ENCODE results near the gene C4A. TPM values are rescaled to one million over a fixed set of nuclear protein-coding genes. Genes with fewer than 3 reads are reported as not detected.
"Not testable (repeated sequence)": the region's sequence is repeated elsewhere in the genome, so short reads cannot be mapped to it uniquely, and the experiment has no call there.

The C4A gene
- total RNA-seq, 1 donor from 2014 or later = 1.3 TPM

DNA sequence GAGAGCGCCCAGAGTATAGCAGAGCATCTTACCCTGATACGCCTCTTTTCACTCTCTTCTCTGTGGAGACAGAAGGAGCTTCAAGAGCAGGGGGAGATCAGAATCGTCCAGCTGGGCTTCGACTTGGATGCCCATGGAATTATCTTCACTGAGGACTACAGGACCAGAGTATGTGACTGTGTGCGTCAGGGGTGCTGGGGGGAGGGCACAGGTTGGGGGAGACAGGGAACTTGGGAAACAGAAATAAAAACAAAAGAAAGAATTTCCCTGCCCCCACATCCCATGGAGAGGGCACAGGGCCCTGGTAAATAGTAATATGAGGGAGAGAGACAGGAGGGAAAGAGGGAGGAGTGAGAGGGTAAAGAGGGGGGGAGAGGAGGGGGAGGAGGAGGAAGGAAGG lies 3.0 kb upstream of the C4A start:
- no peak for DNase-seq (ENCODE audit: extremely low read depth, low read depth, low spot score)

GRCh38 chr6:31979238-31979898 lies 2.5 kb upstream of the C4A start:
- no peak for DNase-seq (ENCODE audit: extremely low read depth, low read depth, low spot score)

- DNase-seq (ENCODE audit: extremely low read depth, low read depth, low spot score) = not testable (repeated sequence)
These were observed 1.5 kb upstream of the C4A start for GRCh38 chr6:31980195-31980876.

- DNase-seq (ENCODE audit: extremely low read depth, low read depth, low spot score) = not testable (repeated sequence)
These were observed 859 bp upstream of the C4A start for GRCh38 chr6:31980998-31981397.

DNA sequence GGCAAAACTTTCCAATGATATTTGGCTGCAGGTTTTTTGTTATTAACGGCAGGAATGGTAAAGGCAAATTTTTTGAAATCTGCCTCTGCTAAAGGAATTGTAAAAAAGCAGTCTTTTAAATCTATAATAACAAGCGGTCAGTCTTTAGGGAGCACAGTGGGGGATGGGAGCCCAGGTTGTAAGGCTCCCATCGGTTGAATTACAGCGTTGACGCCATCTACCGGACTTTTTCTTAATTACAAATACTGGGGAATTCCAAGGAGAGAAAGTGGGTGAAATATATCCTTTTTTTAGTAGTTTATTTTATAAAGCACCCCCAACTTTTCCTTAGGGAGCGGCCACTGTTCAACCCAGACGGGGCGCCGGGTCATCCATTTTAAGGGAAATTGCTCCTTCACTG lies 7.5 kb downstream of the C4A start:
- DNase-seq (ENCODE audit: extremely low read depth, low read depth, low spot score) = not testable (repeated sequence)

DNA sequence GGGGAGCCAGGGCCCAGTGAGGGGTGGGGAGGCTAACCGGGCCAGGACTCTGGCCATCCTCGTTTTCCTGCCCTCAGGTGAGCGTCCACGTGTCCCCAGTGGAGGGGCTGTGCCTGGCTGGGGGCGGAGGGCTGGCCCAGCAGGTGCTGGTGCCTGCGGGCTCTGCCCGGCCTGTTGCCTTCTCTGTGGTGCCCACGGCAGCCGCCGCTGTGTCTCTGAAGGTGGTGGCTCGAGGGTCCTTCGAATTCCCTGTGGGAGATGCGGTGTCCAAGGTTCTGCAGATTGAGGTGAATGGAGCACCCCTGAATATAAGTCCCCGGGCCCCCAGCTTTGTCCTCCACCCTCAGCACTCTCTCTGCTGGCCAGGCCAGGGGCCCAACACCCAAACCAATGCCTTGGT lies 12.6 kb downstream of the C4A start:
- not testable (repeated sequence) for DNase-seq (ENCODE audit: extremely low read depth, low read depth, low spot score)

GRCh38 chr6:31996385-31996784 lies 14.5 kb downstream of the C4A start:
- DNase-seq (ENCODE audit: extremely low read depth, low read depth, low spot score) = not testable (repeated sequence)

DNA sequence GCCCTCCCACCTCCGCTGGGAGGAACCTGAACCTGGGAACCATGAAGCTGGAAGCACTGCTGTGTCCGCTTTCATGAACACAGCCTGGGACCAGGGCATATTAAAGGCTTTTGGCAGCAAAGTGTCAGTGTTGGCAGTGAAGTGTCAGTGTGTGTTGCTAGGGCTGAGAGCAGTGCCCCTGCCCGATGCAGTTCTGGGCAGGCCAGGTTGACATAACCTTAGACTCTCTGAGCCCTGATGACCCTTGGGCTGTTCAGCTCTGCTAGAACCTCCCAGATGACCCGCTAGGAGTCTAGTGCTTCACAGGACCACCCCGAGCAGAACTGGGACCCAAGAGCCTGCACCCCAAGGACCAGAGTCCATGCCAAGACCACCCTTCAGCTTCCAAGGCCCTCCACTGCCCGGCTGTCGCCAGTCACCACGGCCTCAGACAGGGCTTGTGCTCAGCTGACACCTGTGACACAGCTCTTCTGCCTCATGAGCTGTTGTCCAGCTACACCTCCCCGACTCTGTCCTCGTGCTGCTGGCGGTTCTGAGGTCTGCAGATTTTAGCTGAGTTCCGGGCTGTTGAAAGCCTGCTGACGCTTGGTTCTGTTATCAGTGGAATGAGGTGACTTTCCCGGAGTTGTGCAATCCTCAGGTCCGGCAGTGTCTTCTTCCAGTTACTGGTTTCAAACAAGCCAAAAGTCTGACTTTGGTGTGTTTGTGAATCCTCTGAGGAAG lies 20.9 kb downstream of the C4A start:
- DNase-seq (ENCODE audit: extremely low read depth, low read depth, low spot score) = not testable (repeated sequence)

- DNase-seq (ENCODE audit: extremely low read depth, low read depth, low spot score) = not testable (repeated sequence)
These were observed 21.4 kb downstream of the C4A start for GRCh38 chr6:32003301-32003700.

- DNase-seq (ENCODE audit: extremely low read depth, low read depth, low spot score) = not testable (repeated sequence)
These were observed 22.5 kb downstream of the C4A start for GRCh38 chr6:32004393-32004792.

DNA sequence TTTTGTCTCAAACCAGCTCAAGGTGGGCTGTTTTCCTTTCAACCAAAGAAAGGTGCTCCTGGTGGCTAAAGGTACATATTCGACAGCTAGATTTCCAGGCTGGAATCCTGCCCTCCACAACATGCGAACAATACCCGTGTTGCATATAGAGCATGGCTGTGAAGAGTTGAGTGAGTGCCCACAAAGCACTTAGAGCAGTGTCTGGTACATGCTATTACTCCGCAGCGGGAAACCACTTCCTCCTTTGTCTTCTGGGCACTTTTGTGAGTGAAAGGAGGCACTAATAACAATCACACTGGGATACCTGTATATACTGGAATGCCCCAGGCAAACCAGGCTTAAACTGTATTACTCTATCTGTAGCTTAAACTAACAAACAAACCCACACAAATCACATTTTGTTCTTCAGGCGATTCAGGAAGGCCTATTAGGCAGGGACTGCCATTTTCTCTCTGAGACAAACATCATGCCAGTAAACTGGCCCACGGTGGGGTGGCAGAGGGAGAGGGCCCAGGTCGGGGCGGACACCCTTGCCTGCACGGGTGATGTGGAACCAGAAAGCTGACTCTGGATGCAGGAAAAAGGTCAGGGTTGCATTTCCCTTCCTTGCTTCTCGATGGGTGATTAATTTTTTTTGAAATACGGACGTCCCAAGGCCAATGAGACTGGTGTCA lies 23.1 kb downstream of the C4A start:
- DNase-seq (ENCODE audit: extremely low read depth, low read depth, low spot score) = not testable (repeated sequence)

GRCh38 chr6:32005538-32005880 lies 23.7 kb downstream of the C4A start:
- not testable (repeated sequence) for DNase-seq (ENCODE audit: extremely low read depth, low read depth, low spot score)

GRCh38 chr6:32005991-32006529 lies 24.2 kb downstream of the C4A start:
- not testable (repeated sequence) for DNase-seq (ENCODE audit: extremely low read depth, low read depth, low spot score)

GRCh38 chr6:32007086-32007485 lies 25.2 kb downstream of the C4A start:
- DNase-seq (ENCODE audit: extremely low read depth, low read depth, low spot score) = not testable (repeated sequence)

DNA sequence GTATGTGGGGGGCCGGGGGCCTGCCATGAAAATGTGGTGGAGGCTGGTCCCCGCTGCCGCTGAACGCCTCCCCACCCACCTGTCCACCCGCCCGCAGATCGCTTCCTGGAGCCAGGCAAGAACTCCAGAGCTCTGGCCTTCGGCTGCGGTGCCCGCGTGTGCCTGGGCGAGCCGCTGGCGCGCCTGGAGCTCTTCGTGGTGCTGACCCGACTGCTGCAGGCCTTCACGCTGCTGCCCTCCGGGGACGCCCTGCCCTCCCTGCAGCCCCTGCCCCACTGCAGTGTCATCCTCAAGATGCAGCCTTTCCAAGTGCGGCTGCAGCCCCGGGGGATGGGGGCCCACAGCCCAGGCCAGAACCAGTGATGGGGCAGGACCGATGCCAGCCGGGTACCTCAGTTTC lies 26.2 kb downstream of the C4A start:
- DNase-seq (ENCODE audit: extremely low read depth, low read depth, low spot score) = not testable (repeated sequence)

DNA sequence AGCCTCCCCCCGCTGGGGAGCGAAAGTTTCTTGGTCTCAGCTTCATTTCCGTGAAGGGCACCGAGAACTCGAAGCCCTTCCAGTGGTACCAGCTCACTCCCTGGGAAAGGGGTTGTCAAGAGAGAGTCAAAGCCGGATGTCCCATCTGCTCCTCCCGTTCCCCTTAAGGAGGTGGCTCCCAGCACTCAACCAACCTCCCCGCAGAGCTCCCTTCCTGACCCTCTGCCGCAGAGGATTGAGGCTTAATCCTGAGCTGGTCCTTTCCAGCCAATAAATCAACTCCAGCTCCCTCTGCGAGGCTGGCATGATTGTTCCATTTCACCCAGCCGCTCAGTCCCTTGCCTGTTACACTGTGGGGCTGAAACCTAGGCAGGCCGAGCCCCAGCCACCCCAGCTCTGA lies 26.8 kb downstream of the C4A start:
- not testable (repeated sequence) for DNase-seq (ENCODE audit: extremely low read depth, low read depth, low spot score)

- not testable (repeated sequence) for DNase-seq (ENCODE audit: extremely low read depth, low read depth, low spot score)
These were observed 27.7 kb downstream of the C4A start for GRCh38 chr6:32009537-32009936.

DNA sequence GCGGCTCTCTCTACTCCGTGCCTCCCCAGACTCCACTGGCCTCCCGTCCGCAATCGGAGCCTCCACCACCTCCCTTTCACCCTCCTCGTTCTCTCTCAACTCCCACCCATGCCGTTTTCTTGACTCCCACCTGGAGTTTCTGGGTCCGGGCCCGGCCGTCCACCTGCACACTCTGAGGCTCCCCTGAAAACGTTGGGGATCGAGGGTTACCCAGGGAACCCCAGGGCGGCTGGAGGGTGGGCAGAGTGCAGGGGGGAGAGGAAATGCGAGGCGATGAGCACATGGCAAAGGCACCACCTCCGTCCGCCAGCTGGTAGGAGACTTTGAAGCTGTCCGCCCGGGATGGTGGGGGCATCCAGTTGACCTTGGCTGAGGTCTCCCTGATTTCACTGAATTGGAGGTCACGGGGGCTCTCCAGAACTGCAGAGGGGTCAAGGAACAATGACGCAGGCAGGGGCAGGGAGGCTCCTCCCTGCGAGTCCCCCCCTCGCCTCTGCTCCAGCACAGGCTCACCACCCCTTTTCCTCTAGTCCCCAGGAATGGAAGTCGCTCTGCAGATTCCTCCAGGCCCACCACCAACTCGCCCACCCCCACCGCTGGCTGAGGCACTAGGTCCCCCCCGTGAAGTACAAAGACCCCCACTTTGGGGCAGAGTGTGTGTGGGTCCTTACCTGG lies 29.1 kb downstream of the C4A start:
- DNase-seq (ENCODE audit: extremely low read depth, low read depth, low spot score) = not testable (repeated sequence)

GRCh38 chr6:32012941-32013617 lies 31.2 kb downstream of the C4A start:
- DNase-seq (ENCODE audit: extremely low read depth, low read depth, low spot score) = not testable (repeated sequence)

DNA sequence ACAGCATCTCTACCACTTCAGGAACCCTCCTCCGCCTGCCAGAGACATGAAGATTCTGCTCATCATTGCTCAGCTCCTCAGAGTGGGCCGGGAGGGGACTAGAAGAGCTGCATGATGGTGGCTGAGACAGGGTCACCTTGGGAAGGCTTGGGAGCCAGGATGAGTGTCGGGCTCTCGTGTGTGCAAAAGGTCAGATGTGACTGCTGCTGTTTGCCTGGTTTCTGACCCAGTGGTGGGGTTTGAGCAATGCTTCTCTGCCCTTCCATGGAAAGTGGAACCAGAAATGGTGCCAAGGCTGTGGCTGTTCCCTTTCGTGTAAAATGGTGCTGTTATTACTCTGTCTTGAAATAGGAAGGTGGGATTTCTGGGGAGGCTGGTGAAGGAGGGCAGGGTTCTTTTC lies 31.9 kb downstream of the C4A start:
- DNase-seq (ENCODE audit: extremely low read depth, low read depth, low spot score) = not testable (repeated sequence)

Data from glomerular endothelial cell (primary cell).